GM08714 (cell line): ENCODE data around the gene TOM1.

ENCODE experiments used
- H3K4me3 ChIP-seq: fragments of 200-500 bp; sonication (Bioruptor generic); 2 replicates; pipeline ENCODE4 v1.5.1; 2014; ENCODE audit warnings: mild to moderate bottlenecking, low read length, inconsistent platforms
- ZNF274 ChIP-seq: IDR thresholded peaks from 2 replicates; pipeline ENCODE4 v1.6.1; 2012; ENCODE audit warnings: mild to moderate bottlenecking, low read depth, low read length

The TOM1 gene

GRCh38 chr22:35299673-35300499 lies at the start of gene TOM1:
TSS of gene TOM1 (plus strand) at chr22:35299894. CDS start at chr22:35299929, 35 bp downstream.
- TF ChIP-seq ZNF274, result no peak
- peak within 1 kb of the TSS; percentile 75 for H3K4me3 ChIP-seq

- TF ChIP-seq ZNF274, result no peak
- no peak overlapping the region for H3K4me3 ChIP-seq
Measured at GRCh38 chr22:35250156-35250555, 49.5 kb upstream of the TOM1 start.

DNA sequence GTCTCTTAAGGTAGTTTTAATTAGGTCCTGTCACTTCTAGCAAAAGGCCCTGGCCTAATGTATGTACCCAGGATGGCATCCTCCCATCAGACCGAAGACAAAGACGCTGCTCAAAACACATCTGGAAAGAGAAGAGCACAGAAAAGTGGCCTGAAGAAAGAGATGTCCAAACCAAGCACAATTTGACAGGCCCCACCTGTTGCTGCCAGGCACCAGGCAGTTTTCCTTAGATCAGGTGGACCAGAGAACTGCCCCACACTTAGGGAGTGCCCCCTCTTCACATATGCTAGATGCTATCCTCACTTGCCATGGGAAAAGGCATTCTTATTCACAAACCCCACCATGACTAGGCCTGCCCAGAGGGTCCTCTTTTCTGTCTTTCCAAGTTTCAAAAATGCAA lies 45.7 kb upstream of the TOM1 start:
- no peak for TF ChIP-seq ZNF274

DNA sequence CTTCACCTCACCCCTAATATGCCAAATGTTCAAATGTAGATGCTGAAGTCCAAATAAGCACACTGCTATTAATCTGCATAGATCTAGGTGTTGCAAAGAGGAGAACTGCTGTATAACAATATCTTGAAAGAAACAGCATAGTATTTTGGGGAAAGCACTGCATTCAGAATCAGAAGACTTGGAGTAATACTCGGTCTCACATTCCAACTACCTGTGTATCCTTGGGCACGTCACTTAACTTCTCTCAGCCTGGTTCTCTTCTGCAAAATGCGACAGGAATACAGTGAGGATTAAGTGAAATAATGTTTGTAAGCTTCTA lies 42.7 kb upstream of the TOM1 start:
- H3K4me3 ChIP-seq, result peak overlapping the region; percentile 100
- TF ChIP-seq ZNF274, result no peak

More for the DNA sequence above, 45.7 kb upstream of the TOM1 start:
- no peak overlapping the region for H3K4me3 ChIP-seq

GRCh38 chr22:35257321-35258190 lies 42.1 kb upstream of the TOM1 start, which contains the start of gene HMGXB4:
TSS of gene HMGXB4 (plus strand) at chr22:35257493. CDS start at chr22:35262391, 4,898 bp downstream.
- H3K4me3 ChIP-seq, result peak within 1 kb of the TSS; percentile 100
- no peak for TF ChIP-seq ZNF274

DNA sequence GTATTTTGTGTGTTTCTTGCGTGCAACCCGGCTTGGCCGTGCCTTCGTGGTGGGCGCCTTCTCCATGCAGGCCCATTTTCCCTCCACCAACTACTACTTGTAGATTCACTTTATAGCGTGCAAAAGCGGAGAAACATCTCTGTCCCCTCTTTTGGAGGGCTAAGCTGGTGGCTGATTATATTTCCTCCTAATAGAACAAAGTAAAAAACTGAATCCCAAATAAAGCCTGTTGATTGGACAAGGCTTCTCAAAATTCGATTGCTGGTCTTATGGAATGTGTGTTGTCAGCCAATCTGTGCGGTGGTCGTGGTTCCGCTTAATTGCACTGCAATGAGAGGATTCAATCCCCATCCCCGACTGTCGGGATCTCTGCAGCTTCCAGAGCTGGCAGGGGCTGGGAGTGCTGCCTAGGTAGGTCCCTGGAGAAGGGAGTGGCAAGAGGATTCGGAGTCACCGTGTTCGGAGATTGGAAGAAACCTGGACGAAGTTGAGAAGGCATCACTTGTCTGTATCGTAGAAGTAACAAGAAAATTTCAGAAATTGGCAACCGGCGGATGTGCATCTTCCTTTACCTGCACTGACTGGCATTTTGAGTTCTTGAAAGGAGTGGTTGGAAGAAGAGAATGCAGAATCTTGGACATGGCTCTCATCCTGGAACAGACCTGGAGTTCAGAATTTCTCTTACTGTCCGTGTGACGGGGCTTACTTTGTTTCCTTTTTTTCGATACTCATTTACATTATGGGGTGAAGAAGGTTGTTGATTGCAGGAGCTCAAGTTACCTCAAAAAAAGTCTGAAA lies 41.3 kb upstream of the TOM1 start:
- TF ChIP-seq ZNF274, result no peak
- peak overlapping the region; percentile 100 for H3K4me3 ChIP-seq

- no peak for TF ChIP-seq ZNF274
Measured at GRCh38 chr22:35264986-35265385, 34.7 kb upstream of the TOM1 start.

GRCh38 chr22:35266277-35266676 lies 33.4 kb upstream of the TOM1 start:
- TF ChIP-seq ZNF274, result no peak
- H3K4me3 ChIP-seq, result no peak overlapping the region

More at GRCh38 chr22:35264986-35265385, 34.7 kb upstream of the TOM1 start:
- no peak overlapping the region for H3K4me3 ChIP-seq

DNA sequence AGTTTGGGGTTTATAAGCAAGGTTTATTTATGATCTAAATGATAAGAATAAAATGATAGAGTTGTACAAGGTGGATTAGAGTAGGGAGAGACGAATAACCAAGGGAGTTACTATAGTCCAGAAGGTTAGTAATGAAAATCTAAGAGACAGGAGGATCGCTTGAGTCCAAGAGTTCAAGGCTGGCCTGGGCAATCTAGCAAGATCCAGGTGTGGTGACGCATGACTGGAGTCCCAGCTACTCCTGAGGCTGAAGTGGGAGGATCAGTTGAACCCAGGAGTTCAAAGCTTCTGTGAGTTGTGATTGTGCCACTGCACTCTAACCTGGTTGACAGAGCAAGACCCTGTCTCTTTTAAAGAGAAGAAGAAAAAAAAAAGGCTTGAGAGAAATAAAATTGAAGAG lies 30.1 kb upstream of the TOM1 start:
- no peak overlapping the region for H3K4me3 ChIP-seq
- TF ChIP-seq ZNF274, result no peak

GRCh38 chr22:35274154-35274871 lies 25.4 kb upstream of the TOM1 start:
- TF ChIP-seq ZNF274, result no peak

DNA sequence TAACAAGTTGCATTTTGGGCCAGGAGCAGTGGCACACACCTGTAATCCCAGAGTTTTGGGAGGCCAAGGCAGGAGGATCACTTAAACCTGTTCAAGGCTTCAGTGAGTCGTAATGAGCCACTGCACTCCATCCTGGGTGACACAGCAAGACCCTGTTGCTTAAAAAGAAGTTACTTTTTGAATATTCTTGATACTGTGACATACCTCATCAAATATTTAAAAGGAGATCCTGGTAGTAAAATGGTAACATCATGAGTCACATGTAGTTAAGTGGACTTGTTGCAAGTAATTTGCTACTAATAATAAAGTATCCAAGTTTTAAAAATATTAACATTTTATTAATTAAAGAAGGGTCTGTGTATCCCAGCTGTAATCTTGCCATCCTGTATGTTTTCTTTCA lies 24.1 kb upstream of the TOM1 start:
- TF ChIP-seq ZNF274, result no peak
- H3K4me3 ChIP-seq, result no peak overlapping the region

More at GRCh38 chr22:35274154-35274871, 25.4 kb upstream of the TOM1 start:
- no peak overlapping the region for H3K4me3 ChIP-seq

DNA sequence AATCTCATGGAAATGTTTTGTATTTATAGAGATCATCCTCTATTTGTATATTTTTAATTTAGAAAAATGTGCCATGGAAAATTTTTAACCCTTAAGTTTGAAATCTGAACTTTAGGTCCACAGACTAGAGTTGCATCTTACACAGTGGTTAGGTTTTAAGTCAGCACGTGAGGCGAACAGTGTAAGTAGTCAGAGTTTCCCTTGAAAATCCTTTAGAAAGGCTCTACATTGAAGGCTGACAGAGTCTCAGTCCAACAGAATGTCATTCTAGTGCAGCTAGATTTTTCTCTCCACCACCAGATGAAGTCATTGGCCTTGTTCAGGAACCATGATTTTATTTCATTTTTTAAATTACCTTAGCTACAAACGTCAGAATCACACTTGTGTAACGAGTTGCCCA lies 23.7 kb upstream of the TOM1 start:
- H3K4me3 ChIP-seq, result no peak overlapping the region
- TF ChIP-seq ZNF274, result no peak

GRCh38 chr22:35288116-35288515 lies 11.6 kb upstream of the TOM1 start:
- TF ChIP-seq ZNF274, result no peak
- H3K4me3 ChIP-seq, result no peak overlapping the region
